Panc1 (cell line): Measurements from ENCODE around the gene DHRS3. TPM values are rescaled to one million over a fixed set of nuclear protein-coding genes. Genes with fewer than 3 reads are reported as not detected.

ENCODE experiments used
- ATAC-seq: fragments of 200-7000 bp; cut with Tn5 transposase; 2 replicates; pipeline ENCODE4 v1.9.1; 2020; ENCODE audit warnings: mild to moderate bottlenecking, moderate library complexity
- BruUV-seq: library from RNA; stranded (reverse); fragments of 400-500 nt; replicated peaks from 2 replicates; lab custom pipeline; 2021; lab: Mats Ljungman, UMichigan
- CTCF ChIA-PET: fragments of 300-600 bp; sonication (Branson Sonifier 250); formaldehyde crosslinking; loops from one replicate; lab custom pipeline; 2022; ENCODE audit warnings: antibody characterized with exemption; lab: Charles Lee
- POLR2A ChIA-PET: fragments of 300-600 bp; sonication (Branson Sonifier 250); formaldehyde crosslinking; loops from one replicate; lab custom pipeline; 2022; ENCODE audit warnings: antibody characterized with exemption; lab: Charles Lee
- DNase-seq: peaks from one replicate; pipeline ENCODE4 v3.0.0-alpha.2; 2010; ENCODE audit warnings: low read depth, low spot score
- H3K27ac ChIP-seq: 2 replicates; pipeline ENCODE4 v1.5.1; 2011; ENCODE audit warnings: mild to moderate bottlenecking, low read length, inconsistent platforms
- H3K27me3 ChIP-seq: fragments of 200-500 bp; sonication (Bioruptor generic); 2 replicates; pipeline ENCODE4 v1.6.0; 2014; ENCODE audit warnings: low read length, inconsistent platforms; ENCODE audit not compliant: control insufficient read depth, insufficient read depth
- H3K36me3 ChIP-seq: fragments of 200-500 bp; sonication (Bioruptor generic); 2 replicates; pipeline ENCODE4 v1.5.1; 2014; ENCODE audit warnings: inconsistent platforms, mild to moderate bottlenecking, low read length, moderate library complexity; ENCODE audit not compliant: control insufficient read depth, insufficient read depth
- H3K4me1 ChIP-seq: 2 replicates; pipeline ENCODE4 v1.5.1; 2011; ENCODE audit warnings: inconsistent platforms, mild to moderate bottlenecking, low read length, moderate library complexity; ENCODE audit not compliant: control insufficient read depth, insufficient read depth
- H3K4me3 ChIP-seq, 2 experiments: 2 replicates each; pipeline ENCODE4 v1.5.1; 2011 to 2012; ENCODE audit warnings: low read depth in 2 of 2, low read length in 2 of 2, mild to moderate bottlenecking in 2 of 2, inconsistent platforms in 1 of 2, moderate library complexity in 1 of 2
- H3K9me3 ChIP-seq: fragments of 200-500 bp; sonication (Bioruptor generic); 2 replicates; pipeline ENCODE4 v1.5.1; 2014; ENCODE audit warnings: low read depth, mild to moderate bottlenecking, inconsistent platforms, low read length, moderate library complexity; ENCODE audit not compliant: control insufficient read depth, insufficient read depth
- CTCF ChIP-seq: fragments of 450-650 bp; IDR thresholded peaks from 2 replicates; pipeline ENCODE4 v1.5.1; 2017; ENCODE audit warnings: mild to moderate bottlenecking
- POLR2AphosphoS5 ChIP-seq: IDR thresholded peaks from 2 replicates; pipeline ENCODE4 v1.6.1; 2012; ENCODE audit warnings: mild to moderate bottlenecking, low read depth, low read length, moderate library complexity
- REST ChIP-seq, 2 experiments: IDR thresholded peaks; 2 replicates each; pipeline ENCODE4 v1.6.1; 2011 to 2012; ENCODE audit warnings: low read depth in 2 of 2, control low read depth in 1 of 2, low read length in 1 of 2, mild to moderate bottlenecking in 1 of 2, moderate library complexity in 1 of 2; ENCODE audit not compliant: insufficient read depth in 1 of 2
- SIN3A ChIP-seq: IDR thresholded peaks from 2 replicates; pipeline ENCODE4 v1.6.1; 2012; ENCODE audit warnings: low read depth, mild to moderate bottlenecking, low read length, moderate library complexity, borderline replicate concordance; ENCODE audit not compliant: insufficient read depth
- TCF7L2 ChIP-seq: IDR thresholded peaks from 2 replicates; pipeline ENCODE4 v1.6.1; 2011; ENCODE audit warnings: mild to moderate bottlenecking, low read depth, low read length, inconsistent platforms
- in situ Hi-C: cut with HindIII; loops from 2 replicates; pipeline ENCODE4 v1.10.0; 2016; ENCODE audit warnings: low sequenced_read_pairs, low pct_unique_long_range_greater_than_20kb
- intact Hi-C: fragments of 100-400 bp; cut with micrococcal nuclease; formaldehyde crosslinking; loops from one replicate; pipeline ENCODE4 v1.10.0; 2022; ENCODE audit not compliant: unreplicated experiment
- total RNA-seq: library from RNA; stranded (reverse); gene quantifications from one replicate; pipeline ENCODE4 v1.2.1, GENCODE V29; 2021; ENCODE audit not compliant: unreplicated experiment

The DHRS3 gene
- total RNA-seq, 1 experiment from 2014 or later = 113 TPM

- DNase-seq = no peak
- intact Hi-C loops = no loop called here
- no TSS peak for BruUV-seq
- no peaks in the 10 kb centered on the region for H3K36me3 ChIP-seq
- H3K9me3 ChIP-seq = no peaks in the 10 kb centered on the region
- H3K4me1 ChIP-seq = peaks cover 26% of the 10 kb centered on the region
- in situ Hi-C loops = no loop called here
- CTCF ChIA-PET = interaction anchor here (0.9 kb wide), 1 partner anchor 20 kb away, joined by 5 read pairs; no protein-coding TSS in a partner anchor
- ATAC-seq = no peak
- POLR2A ChIA-PET = interaction anchor here (0.5 kb wide), 1 partner anchor 66 kb away, joined by 5 read pairs; no protein-coding TSS in a partner anchor
- H3K4me3 ChIP-seq = no peak overlapping the region
- TF ChIP-seq SIN3A (no peak), POLR2AphosphoS5 (no peak), TCF7L2 (no peak), REST (IDR thresholded peaks at IDR 0.05; ENCODE audit: insufficient read depth in 1 of 2, low read depth in 2 of 2, low read length in 1 of 2) (no peak), CTCF (no peak)
- H3K27ac ChIP-seq = peak overlapping the region; percentile 91
- no peaks in the 10 kb centered on the region for H3K27me3 ChIP-seq
These were observed 62.3 kb downstream of the DHRS3 start for GRCh38 chr1:12555411-12556367.

GRCh38 chr1:12554521-12555305 lies 63.3 kb downstream of the DHRS3 start:
- intact Hi-C loops = no loop called here
- H3K27ac ChIP-seq = peak overlapping the region; percentile 91
- H3K4me1 ChIP-seq = peaks cover 35% of the 10 kb centered on the region
- no peak overlapping the region for H3K4me3 ChIP-seq
- BruUV-seq = no TSS peak
- no peaks in the 10 kb centered on the region for H3K36me3 ChIP-seq
- DNase-seq = no peak
- in situ Hi-C loops = no loop called here
- ChIA-PET POLR2A (no interaction called here), CTCF (no interaction called here)
- H3K27me3 ChIP-seq = no peaks in the 10 kb centered on the region
- TF ChIP-seq POLR2AphosphoS5 = no peak
- no peak for TF ChIP-seq SIN3A
- TF ChIP-seq CTCF = no peak
- TF ChIP-seq TCF7L2 = no peak
- TF ChIP-seq REST (IDR thresholded peaks at IDR 0.05; ENCODE audit: insufficient read depth in 1 of 2, low read depth in 2 of 2, low read length in 1 of 2) = no peak
- H3K9me3 ChIP-seq = no peaks in the 10 kb centered on the region
- ATAC-seq = no peak
